Measurements from ENCODE around the gene DNPEP.
A peak's percentile ranks its signal among the peaks of the same experiment; 100 is the strongest.
"Not testable (repeated sequence)": the region's sequence is repeated elsewhere in the genome, so short reads cannot be mapped to it uniquely, and the experiment has no call there.

Gene DNPEP

DNA sequence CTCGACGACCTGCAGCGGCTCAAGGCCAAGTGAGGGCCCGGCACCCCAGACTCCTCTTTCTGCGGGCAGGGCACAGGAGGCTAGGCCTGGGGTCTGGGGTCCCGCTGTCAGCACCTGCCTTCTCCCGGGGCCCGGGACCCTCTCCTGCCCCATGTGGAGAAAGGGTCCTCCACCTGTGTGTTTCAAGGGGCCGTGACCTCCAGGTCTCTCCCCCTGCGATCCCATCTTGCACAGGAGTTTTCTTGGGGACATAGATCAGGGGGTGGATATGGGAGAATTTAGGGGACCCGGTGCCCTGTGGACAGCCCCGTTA is 31.3 kb upstream of the DNPEP start:
- DNase-seq: no peak

GRCh38 chr2:219418155-219419011 is 30.7 kb upstream of the DNPEP start, which contains the start of gene DES:
DES (plus strand) TSS chr2:219418377; CDS start chr2:219418463, 86 bp downstream.
- no peak for DNase-seq

GRCh38 chr2:219417374-219417773 is 29.7 kb upstream of the DNPEP start:
- no peak for DNase-seq

DNA sequence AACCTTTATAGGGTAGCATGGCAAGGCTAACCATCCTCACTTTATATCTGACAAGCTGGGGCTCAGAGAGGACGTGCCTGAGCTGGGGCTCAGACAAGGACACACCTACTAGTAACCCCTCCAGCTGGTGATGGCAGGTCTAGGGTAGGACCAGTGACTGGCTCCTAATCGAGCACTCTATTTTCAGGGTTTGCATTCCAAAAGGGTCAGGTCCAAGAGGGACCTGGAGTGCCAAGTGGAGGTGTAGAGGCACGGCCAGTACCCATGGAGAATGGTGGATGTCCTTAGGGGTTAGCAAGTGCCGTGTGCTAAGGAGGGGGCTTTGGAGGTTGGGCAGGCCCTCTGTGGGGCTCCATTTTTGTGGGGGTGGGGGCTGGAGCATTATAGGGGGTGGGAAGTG is 29.2 kb upstream of the DNPEP start:
- DNase-seq: no peak

GRCh38 chr2:219416235-219416602 is 28.5 kb upstream of the DNPEP start:
- DNase-seq: no peak

GRCh38 chr2:219415580-219416234 is 28.0 kb upstream of the DNPEP start:
- DNase-seq: no peak

DNA sequence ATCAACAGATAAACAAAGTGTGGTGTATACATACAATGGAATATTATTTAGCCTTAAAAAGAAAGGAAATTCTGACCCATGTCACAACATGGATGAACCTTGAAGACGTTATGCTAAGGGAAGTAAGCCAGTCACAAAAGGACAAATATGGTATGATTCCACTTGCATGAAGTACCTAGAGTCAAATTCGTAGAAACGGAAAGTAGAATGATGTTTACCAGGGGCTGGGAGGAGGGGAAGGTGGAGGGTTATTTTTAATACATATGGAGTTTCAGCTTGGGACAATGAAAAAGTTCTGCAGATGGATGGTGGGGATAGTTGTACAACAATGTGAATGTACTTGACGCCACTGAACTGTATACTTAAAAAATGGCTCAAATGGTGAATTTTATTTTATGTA is 27.1 kb upstream of the DNPEP start:
- no peak for DNase-seq

- no peak for DNase-seq
Observed at GRCh38 chr2:219410390-219410789, 22.7 kb upstream of the DNPEP start.

- DNase-seq: no peak
Observed at GRCh38 chr2:219409619-219410018, 21.9 kb upstream of the DNPEP start.

- no peak for DNase-seq
Observed at GRCh38 chr2:219408631-219409030, 20.9 kb upstream of the DNPEP start.

- DNase-seq: no peak
Observed at GRCh38 chr2:219408204-219408603, 20.5 kb upstream of the DNPEP start.

- DNase-seq: not testable (repeated sequence)
Observed at GRCh38 chr2:219407343-219407742, 19.6 kb upstream of the DNPEP start.

- no peak for DNase-seq
Observed at GRCh38 chr2:219406861-219407230, 19.1 kb upstream of the DNPEP start.

GRCh38 chr2:219405958-219406860 is 18.5 kb upstream of the DNPEP start:
- no peak for DNase-seq

GRCh38 chr2:219405451-219405850 is 17.7 kb upstream of the DNPEP start:
- no peak for DNase-seq

DNA sequence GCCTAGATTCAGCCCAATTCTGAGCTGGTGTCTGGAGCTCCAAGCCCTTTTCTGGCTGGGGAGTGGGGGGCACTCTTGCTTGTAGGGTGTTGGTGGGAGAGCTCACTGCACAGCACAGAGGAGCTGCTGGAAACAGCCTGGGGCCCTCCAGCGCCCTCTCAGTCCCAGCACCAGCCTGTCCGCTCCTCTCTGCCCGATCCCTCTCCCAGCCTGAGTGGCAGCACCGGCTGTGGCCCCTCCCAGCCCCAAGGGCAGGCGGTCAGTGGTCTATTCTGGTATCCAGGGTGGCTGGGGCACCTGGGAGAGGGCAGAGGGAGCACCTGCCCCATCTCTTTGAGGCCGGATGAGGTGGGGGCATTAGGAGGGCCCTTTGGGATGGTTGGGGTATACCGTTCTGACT is 17.2 kb upstream of the DNPEP start:
- DNase-seq: no peak

DNA sequence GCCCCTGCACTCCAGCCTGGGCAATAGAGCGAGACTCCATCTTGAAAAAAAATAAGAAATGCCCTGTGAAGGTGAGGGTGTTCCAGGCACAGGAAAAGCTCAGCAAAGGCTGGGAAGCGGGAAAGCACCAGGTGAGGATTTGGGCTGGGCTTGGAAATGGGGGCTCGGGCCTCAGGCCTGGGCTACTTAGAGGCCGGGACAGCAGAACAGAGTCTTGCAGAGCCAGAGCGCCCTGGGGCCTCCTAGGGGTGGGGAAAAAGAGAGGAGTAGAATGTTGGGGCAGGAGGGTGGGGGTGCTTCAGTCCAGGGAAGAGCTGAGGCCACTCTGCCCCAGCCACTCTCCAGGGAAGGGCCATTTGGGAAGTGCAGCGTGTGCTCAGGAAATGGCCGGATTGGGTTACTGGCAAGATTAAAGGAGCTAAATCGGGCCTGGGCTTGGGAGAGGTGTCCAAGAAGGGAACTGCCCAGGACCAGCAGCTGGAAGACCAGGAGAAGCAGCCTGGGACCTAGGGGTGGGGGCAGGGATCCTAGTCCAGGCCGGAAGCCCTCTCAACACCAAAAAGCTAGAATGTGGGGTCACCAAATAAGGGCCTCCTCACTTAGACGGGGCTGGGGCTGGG is 16.7 kb upstream of the DNPEP start:
- DNase-seq: no peak

GRCh38 chr2:219403861-219404260 is 16.1 kb upstream of the DNPEP start:
- no peak for DNase-seq

GRCh38 chr2:219402665-219403515 is 15.2 kb upstream of the DNPEP start:
- DNase-seq: peak; percentile 83

GRCh38 chr2:219401606-219402005 is 13.9 kb upstream of the DNPEP start:
- DNase-seq: no peak

GRCh38 chr2:219400562-219400961 is 12.8 kb upstream of the DNPEP start:
- no peak for DNase-seq

Measured in NCI-H2171 treated with DMSO at 0.1 percent for 48 hours (cell line).